Ovary (tissue), 9 donors: ENCODE results near the gene PPP6C. TPM values are rescaled to one million over a fixed set of nuclear protein-coding genes. Genes with fewer than 3 reads are reported as not detected.

ENCODE experiments used
- DNase-seq, 5 donors: peaks; one replicate each; pipeline ENCODE4 v3.0.0-alpha.2; 2019 to 2020
- H3K27ac ChIP-seq, 2 donors: fragments of 200-600 bp; one replicate each; pipeline versions ENCODE4 v1.5.1 to v1.8.0; 2019 to 2022
- H3K27me3 ChIP-seq: fragments of 200-600 bp; one replicate; pipeline ENCODE4 v1.8.0; 2022
- H3K36me3 ChIP-seq: fragments of 200-600 bp; sonication (generic); one replicate; pipeline ENCODE4 v1.5.1; 2019
- H3K4me1 ChIP-seq: one replicate; pipeline ENCODE4 v1.8.1; 2013; ENCODE audit warnings: mild to moderate bottlenecking, moderate library complexity; ENCODE audit not compliant: insufficient read depth
- H3K4me3 ChIP-seq: fragments of 200-600 bp; sonication (generic); one replicate; pipeline ENCODE4 v1.5.1; 2017
- H3K9me3 ChIP-seq, 2 donors: fragments of 200-600 bp in 1 of 2; sonication (generic) in 1 of 2; one replicate each; pipeline versions ENCODE4 v1.5.1 to v1.8.1; 2013 to 2019; ENCODE audit warnings: mild to moderate bottlenecking in 1 of 2, moderate library complexity in 1 of 2
- EP300 ChIP-seq: sonication (generic); formaldehyde crosslinking; IDR thresholded peaks from one replicate; pipeline ENCODE4 v1.6.1; 2017; ENCODE audit warnings: antibody characterized with exemption
- POLR2A ChIP-seq: fragments of 450-650 bp; IDR thresholded peaks from one replicate; pipeline ENCODE4 v1.6.1; 2017; ENCODE audit warnings: antibody characterized with exemption, mild to moderate bottlenecking, moderate library complexity
- WGBS, 3 donors: extraction: QIAGEN DNeasy Blood & Tissue Kit in 1 of 3; methylation state at CpG; one replicate each; pipeline versions ENCODE4 v1.1.5 to v1.1.7; 2013 to 2017; 5-methylcytosine and 5-hydroxymethylcytosine counted together
- intact Hi-C, 4 donors: fragments of 100-400 bp; cut with DNase I; formaldehyde crosslinking; loops; one replicate each; pipeline versions ENCODE4 v1.11.0 to v1.15.1; 2022 to 2023
- polyA plus RNA-seq, 2 donors: library from polyadenylated mRNA; stranded (reverse); fragments of 200-250 nt in 1 of 2; fragments of 350-450 nt in 1 of 2; fragmentation: Illumina TruSeq in 1 of 2; extraction: RNeasy Lipid Tissue Mini Kit (QIAGEN cat#74804) in 1 of 2; gene quantifications; one replicate each; pipeline ENCODE4 v1.2.3, GENCODE V29; 2013 to 2014
- total RNA-seq, 7 donors: library from RNA; depleted of rRNA in 2 of 7; stranded (reverse); fragments of >200 nt in 2 of 7; fragmentation: NEBNext Ultra II Directional in 3 of 7; extraction: Animal tissue kit (Norgen Biotek cat#: 25700) in 3 of 7; gene quantifications; one replicate each; pipeline versions ENCODE4 v1.1.0 to v1.2.4, GENCODE V29; 2016 to 2023
- TF ChIP-seq, protein P1 (sequence below), 3 donors: fragments of 450-650 bp in 2 of 3; fragments of 200-600 bp in 1 of 3; IDR thresholded peaks; one replicate each; pipeline versions ENCODE4 v1.5.1 to v1.8.0; 2016 to 2022; ENCODE audit warnings: antibody characterized with exemption in 3 of 3, mild to moderate bottlenecking in 1 of 3
- donor health status: DM: no; HTN: no; CAD: no; lungs with moderate emphysema.
- donor health status: DM: no; HTN: no; CAD: no.
- donor health status: Bipolar disorder and iron deficiency.
- donor health status: DM: yes; HTN: yes; CAD: no.
- donor health status: DM: no; HTN: no; CAD: no.
- donor health status: DM: yes; HTN: yes; CAD: no.

PPP6C gene
- total and polyA plus RNA-seq, 9 donors = 18.2 to 46.6 (median 34.6) TPM

DNA sequence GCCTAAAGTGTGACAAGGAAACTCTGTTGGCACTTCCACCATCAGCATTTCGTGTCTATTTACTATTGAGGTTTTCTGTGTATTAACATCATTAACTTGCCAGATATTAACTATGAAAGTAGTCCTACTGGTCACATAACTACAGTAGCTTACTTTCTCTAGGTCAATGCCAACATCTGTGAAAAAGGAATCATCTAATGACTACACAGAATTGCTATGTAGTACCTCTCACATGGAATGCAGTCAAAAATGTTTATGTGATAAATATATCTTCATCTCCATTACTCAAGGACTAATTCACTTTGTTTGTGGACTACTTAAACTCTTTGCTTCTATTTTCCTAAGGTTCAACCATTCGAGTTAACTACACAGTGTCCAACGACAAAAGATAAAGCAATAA lies 48.4 kb downstream of the PPP6C start:
- H3K4me3 ChIP-seq = no peak overlapping the region
- intact Hi-C loops = loop anchor here in 3 of 4 donors (5.0 to 10.0 kb wide), 4 partner anchors 199 to 369 kb away; partner anchors contain the start of genes NR6A1 (in 2 of the 3), ARPC5L (in 1 of the 3), GOLGA1 (in 1 of the 3) and OLFML2A (in 1 of the 3)

DNA sequence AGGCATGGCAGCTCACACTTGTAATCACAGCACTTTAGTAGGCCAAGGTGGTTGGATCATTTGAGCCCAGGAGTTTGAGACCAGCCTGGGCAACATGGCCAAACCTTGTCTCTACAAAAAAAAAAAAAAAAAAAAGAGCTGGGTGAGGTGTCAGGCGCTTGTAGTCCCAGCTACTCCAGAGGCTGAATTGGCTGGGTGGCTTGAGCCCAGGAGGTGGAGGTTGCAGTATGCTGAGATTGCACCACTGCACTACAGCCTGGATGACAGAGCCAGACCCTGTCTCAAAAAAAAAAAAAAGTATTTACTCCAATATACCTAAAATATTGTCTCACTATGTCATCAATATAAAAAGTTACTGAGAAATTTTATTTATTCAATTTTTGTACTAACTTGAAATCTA lies 49.0 kb downstream of the PPP6C start:
- TF ChIP-seq POLR2A = no peak
- TF ChIP-seq, protein P1, sequence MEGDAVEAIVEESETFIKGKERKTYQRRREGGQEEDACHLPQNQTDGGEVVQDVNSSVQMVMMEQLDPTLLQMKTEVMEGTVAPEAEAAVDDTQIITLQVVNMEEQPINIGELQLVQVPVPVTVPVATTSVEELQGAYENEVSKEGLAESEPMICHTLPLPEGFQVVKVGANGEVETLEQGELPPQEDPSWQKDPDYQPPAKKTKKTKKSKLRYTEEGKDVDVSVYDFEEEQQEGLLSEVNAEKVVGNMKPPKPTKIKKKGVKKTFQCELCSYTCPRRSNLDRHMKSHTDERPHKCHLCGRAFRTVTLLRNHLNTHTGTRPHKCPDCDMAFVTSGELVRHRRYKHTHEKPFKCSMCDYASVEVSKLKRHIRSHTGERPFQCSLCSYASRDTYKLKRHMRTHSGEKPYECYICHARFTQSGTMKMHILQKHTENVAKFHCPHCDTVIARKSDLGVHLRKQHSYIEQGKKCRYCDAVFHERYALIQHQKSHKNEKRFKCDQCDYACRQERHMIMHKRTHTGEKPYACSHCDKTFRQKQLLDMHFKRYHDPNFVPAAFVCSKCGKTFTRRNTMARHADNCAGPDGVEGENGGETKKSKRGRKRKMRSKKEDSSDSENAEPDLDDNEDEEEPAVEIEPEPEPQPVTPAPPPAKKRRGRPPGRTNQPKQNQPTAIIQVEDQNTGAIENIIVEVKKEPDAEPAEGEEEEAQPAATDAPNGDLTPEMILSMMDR (IDR thresholded peaks at IDR 0.05) = no peak
- no peak for TF ChIP-seq EP300
- no peaks in the 10 kb centered on the region for H3K4me1 ChIP-seq
- H3K4me3 ChIP-seq = no peak overlapping the region
- DNase-seq = no peak
- no peaks in the 10 kb centered on the region for H3K36me3 ChIP-seq
- no peaks in the 10 kb centered on the region for H3K27me3 ChIP-seq
- intact Hi-C loops = loop anchor here in 3 of 4 donors (5.0 to 10.0 kb wide), 4 partner anchors 198 to 368 kb away; partner anchors contain the start of genes NR6A1 (in 2 of the 3), ARPC5L (in 1 of the 3), GOLGA1 (in 1 of the 3) and OLFML2A (in 1 of the 3)
- H3K27ac ChIP-seq = no peak overlapping the region
- WGBS, 3 donors = 92 to 95% (median 93%) methylated on average over 1 of the region's 1 CpG
- H3K9me3 ChIP-seq = no peaks in the 10 kb centered on the region

More for the DNA sequence above, 48.4 kb downstream of the PPP6C start:
- Histone ChIP-seq H3K27me3 (no peaks in the 10 kb centered on the region), H3K4me1 (no peaks in the 10 kb centered on the region), H3K9me3 (no peaks in the 10 kb centered on the region), H3K36me3 (no peaks in the 10 kb centered on the region), H3K27ac (no peak overlapping the region)
- DNase-seq = no peak
- TF ChIP-seq EP300 (no peak), POLR2A (no peak)
- TF ChIP-seq, protein P1 (IDR thresholded peaks at IDR 0.05) = no peak
- 51 to 67% (median 63%) methylated on average over 3 of the region's 3 CpGs for WGBS, 3 donors

DNA sequence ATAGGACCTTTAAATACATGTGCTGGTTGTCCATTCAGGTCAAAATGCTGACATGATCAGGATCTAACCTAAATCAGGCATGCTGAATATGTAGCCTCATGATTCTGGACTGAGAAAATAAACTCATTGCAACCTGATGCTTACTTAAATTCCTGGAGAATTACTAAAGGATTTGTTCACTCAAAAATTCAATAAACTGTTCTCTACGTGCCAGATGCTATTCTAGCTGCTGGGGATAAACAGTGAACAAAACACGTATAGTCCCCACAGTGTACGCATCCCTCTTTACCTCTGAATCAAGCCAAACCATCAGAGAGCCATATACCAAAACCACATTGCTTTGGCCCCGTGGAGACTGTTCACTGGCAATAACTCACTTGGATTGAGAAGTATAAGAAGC lies 52.4 kb downstream of the PPP6C start:
- no peaks in the 10 kb centered on the region for H3K27me3 ChIP-seq
- H3K4me3 ChIP-seq = no peak overlapping the region
- no peaks in the 10 kb centered on the region for H3K36me3 ChIP-seq
- no peaks in the 10 kb centered on the region for H3K9me3 ChIP-seq
- intact Hi-C loops = no loop called here
- H3K27ac ChIP-seq = no peak overlapping the region
- TF ChIP-seq POLR2A (no peak), EP300 (no peak)
- TF ChIP-seq, protein P1 (IDR thresholded peaks at IDR 0.05) = no peak
- H3K4me1 ChIP-seq = no peaks in the 10 kb centered on the region
- no peak for DNase-seq
- 61 to 73% (median 66%) methylated on average over 4 of the region's 4 CpGs for WGBS, 3 donors

DNA sequence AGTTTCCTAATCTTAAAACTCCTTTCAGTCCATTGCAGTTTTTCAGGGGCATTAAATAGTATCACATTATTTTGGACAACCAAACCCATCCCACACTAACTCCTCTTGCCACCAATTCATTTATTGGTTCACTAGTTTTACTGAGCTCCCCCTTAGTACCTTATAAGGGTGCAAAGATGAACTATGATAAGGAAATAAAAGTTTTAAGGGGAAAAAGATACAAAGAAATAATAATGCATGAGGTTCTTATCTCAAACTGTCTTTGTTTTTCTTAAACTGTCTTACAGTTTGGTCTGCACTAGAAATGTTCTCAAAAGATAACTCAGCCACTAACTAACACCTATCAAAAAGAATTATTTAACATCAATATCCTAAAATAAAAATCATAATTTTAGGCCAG lies 54.6 kb downstream of the PPP6C start:
- intact Hi-C loops = no loop called here
- no peak for DNase-seq
- TF ChIP-seq EP300 (no peak), POLR2A (no peak)
- TF ChIP-seq, protein P1 (IDR thresholded peaks at IDR 0.05) = no peak
- no peaks in the 10 kb centered on the region for H3K9me3 ChIP-seq
- H3K27me3 ChIP-seq = no peaks in the 10 kb centered on the region
- no peak overlapping the region for H3K27ac ChIP-seq
- no peaks in the 10 kb centered on the region for H3K36me3 ChIP-seq
- no peaks in the 10 kb centered on the region for H3K4me1 ChIP-seq
- no peak overlapping the region for H3K4me3 ChIP-seq
